Choroid plexus epithelial cell (primary cell): ENCODE results near the gene IL17RC.

ENCODE experiments used
- DNase-seq: peaks from one replicate; pipeline ENCODE4 v3.0.0-alpha.2; 2010; ENCODE audit warnings: low read depth
- H3K4me3 ChIP-seq: 2 replicates; pipeline ENCODE4 v1.5.1; 2011; ENCODE audit warnings: low read depth, mild to moderate bottlenecking, control low read depth, low read length, moderate library complexity
- TF ChIP-seq, protein P1 (sequence below): conservative IDR thresholded peaks from 2 replicates; pipeline ENCODE4 v1.5.1; 2011; ENCODE audit warnings: low read depth, mild to moderate bottlenecking, control low read depth, inconsistent platforms, low read length, moderate library complexity

Gene IL17RC

DNA sequence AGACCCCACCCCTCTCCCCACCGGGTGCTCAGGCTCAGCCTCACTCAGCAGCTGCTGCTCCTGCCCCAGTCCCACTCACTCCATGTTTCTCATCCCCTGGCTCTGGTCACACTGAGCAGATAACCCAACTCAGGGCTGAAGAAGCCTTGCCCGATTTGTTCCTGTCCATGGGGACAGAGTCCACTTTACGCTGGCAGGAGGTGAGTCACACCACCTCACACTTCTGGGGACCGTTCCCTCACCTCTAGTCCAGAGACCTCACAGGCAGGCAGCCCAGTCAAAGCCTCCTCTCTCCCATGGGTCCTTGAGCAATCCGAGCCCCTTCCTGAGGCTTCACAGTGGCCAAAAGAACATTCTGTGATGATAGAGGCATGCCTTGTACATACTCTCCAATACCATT, 38.2 kb upstream of the IL17RC start:
- peak; percentile 54 for DNase-seq
- no peak overlapping the region for H3K4me3 ChIP-seq
- TF ChIP-seq, protein P1, sequence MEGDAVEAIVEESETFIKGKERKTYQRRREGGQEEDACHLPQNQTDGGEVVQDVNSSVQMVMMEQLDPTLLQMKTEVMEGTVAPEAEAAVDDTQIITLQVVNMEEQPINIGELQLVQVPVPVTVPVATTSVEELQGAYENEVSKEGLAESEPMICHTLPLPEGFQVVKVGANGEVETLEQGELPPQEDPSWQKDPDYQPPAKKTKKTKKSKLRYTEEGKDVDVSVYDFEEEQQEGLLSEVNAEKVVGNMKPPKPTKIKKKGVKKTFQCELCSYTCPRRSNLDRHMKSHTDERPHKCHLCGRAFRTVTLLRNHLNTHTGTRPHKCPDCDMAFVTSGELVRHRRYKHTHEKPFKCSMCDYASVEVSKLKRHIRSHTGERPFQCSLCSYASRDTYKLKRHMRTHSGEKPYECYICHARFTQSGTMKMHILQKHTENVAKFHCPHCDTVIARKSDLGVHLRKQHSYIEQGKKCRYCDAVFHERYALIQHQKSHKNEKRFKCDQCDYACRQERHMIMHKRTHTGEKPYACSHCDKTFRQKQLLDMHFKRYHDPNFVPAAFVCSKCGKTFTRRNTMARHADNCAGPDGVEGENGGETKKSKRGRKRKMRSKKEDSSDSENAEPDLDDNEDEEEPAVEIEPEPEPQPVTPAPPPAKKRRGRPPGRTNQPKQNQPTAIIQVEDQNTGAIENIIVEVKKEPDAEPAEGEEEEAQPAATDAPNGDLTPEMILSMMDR = no peak

DNA sequence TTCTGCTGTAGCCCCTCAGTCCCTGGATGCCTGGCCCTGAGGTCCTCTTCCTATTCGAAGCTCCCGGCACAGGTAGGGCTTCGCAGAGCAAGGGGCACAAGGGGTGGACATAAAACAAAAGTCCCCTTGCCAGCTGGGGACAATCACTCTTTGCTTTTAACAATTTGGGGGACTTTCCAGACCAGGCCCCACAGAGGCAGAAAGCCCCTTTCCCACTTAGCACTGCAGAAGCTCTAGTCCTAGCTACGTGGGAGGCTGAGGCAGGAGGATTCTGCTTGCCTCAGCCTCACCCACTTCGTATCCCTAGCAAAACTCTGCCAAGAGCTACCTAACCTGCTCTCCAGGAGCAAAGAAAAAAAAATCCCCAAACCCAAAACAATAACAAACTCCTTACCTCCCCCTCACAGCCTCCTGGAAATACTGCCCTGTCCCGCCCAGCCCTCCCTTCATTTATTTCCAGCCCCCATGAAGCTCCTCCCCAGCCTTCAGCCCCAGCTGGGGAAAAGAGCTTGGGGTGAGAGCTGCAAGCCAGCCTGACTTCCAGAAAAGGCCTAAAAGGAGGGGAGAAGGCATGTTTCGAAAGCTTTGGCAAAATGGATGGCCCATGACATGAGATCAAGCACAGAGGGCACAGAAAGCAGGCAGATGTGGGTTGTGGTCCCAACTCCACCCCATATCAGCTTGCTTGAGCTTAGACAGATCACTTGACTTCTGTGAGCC, 36.9 kb upstream of the IL17RC start, which contains the start of gene CIDEC:
CIDEC (minus strand) TSS at position 424 of the 720 bp plus-strand sequence. CDS start 1,767 bp downstream, outside the sequence.
- TF ChIP-seq, protein P1 = no peak
- no peak for DNase-seq
- no peak within 1 kb of the TSS for H3K4me3 ChIP-seq

DNA sequence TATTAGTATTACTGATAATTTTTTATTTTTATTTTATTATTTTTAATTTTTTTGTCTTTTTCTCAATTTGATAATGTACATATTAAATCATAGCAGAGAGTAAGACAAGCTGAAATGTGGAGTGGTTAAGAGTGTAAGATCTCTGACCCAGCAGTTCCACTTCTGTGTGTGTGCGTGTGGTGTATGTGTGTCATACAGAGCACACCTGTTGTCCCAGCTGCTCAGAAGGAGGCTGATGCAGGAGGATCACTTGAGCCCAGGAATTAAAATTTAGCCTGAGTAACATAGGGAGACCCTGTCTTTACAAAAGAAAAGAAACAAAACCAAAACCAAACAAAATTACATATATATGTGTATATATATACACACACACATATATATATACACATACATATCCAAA, 35.5 kb upstream of the IL17RC start:
- TF ChIP-seq, protein P1 = no peak
- no peak for DNase-seq
- no peak overlapping the region for H3K4me3 ChIP-seq

DNA sequence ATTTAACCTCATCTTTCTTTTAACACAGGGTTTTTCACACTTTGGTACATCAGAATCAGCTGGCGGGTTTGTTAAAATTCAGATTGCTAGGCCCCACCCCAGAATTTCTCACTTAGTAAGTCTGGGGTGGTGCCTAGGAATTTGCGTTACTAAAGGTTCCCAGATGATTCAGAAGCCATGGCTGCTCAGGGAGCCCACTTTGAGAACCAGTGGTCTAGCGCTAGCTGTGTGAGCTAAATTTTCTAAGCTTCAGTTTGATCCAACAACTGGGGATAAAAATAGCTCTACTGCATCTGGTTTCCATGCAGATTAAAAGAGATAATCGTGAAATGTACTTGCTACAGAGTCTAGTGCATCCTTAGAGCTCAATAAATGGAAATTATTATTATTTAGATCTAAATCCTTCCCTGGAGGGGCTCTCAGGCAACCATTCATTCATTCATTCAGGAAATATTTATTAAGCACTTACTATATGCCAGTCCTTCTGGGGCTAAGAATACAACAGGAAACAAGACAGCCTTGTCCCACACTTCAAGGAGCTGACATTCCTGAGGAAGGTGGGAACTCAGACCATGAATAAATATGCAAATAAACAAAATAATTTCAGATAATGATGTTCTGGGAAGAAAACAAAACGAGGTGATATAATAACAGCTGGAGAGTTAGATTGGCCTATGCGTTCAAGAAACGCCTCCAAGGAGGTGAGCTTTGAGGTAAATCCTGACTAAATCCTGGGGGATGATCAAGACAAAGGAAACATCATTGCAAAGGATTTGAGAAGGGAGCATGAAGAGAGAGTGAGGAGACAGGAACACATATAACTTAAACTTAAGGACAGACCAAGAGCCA, 33.0 kb upstream of the IL17RC start:
- peak; percentile 71 for DNase-seq
- H3K4me3 ChIP-seq = no peak overlapping the region
- TF ChIP-seq, protein P1 = no peak

DNA sequence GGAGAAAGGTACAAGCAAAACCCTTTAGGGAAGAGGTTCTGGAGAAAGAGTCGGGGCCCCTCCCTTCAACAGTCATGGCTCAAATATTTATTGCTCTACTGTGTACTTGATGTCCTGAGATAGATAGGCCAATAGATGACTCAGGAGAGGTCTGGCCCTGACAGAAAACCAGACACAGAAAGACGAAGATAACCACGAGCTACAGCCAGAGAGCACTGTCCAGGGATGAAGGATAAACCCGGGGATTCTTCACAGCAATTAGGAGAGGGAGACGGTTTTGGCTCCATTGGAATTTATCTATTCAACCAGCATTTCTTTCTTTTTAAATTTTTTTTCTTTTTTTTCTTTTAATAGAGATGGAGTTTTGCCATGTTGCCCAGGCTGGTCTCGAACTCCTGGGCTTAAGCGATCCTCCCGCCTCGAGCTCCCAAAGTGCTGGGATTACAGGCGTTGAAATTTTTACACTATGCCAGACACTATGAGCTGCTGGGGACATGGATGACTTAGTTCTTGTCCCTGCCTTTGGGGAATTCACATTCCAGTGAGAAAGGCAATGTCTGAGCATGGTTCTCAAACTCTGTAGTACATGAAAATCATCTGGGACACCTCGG, 32.2 kb upstream of the IL17RC start:
- TF ChIP-seq, protein P1 = peak; percentile 7
- DNase-seq = peak; percentile 87
- no peak overlapping the region for H3K4me3 ChIP-seq

DNA sequence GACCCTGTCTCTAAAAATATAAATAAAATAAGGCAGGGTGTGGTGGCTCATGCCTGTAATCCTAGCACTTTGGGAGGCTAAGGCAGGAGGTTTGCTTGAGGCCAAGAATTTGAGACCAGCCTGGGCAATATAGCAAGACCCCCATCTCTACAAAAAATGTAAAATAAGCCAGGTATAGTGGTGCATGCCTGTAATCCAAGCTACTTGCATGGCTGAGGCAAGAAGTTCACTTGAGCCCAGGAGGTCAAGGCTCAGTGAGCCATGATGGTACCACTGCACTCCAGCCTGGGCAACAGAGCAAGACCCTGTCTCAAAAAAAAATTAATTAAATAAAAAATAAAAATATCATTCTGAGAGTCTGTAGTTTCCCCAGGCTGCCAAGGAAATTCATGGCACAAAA, 30.6 kb upstream of the IL17RC start:
- TF ChIP-seq, protein P1 = no peak
- H3K4me3 ChIP-seq = no peak overlapping the region
- DNase-seq = no peak
